Suprapubic skin (tissue), 4 donors: ENCODE results near the gene BLNK. TPM values are rescaled to one million over a fixed set of nuclear protein-coding genes. Genes with fewer than 3 reads are reported as not detected.

Source experiments
- DNase-seq, 2 donors: peaks; one replicate each; pipeline ENCODE4 v3.0.0-alpha.2; 2019; ENCODE audit warnings: low spot score in 2 of 2
- H3K27ac ChIP-seq: fragments of 200-600 bp; sonication (generic); one replicate; pipeline ENCODE4 v1.5.1; 2019
- H3K27me3 ChIP-seq: fragments of 200-600 bp; sonication (generic); one replicate; pipeline ENCODE4 v1.5.1; 2019
- H3K36me3 ChIP-seq: fragments of 200-600 bp; sonication (generic); one replicate; pipeline ENCODE4 v1.5.1; 2019
- H3K4me1 ChIP-seq: fragments of 200-600 bp; sonication (generic); one replicate; pipeline ENCODE4 v1.5.1; 2019
- H3K4me3 ChIP-seq: fragments of 200-600 bp; sonication (generic); one replicate; pipeline ENCODE4 v1.5.1; 2019; ENCODE audit warnings: mild to moderate bottlenecking
- H3K9me3 ChIP-seq: fragments of 200-600 bp; sonication (generic); one replicate; pipeline ENCODE4 v1.5.1; 2019
- CTCF ChIP-seq, 2 donors: fragments of 200-600 bp in 1 of 2; fragments of 450-650 bp in 1 of 2; sonication (generic) in 1 of 2; IDR thresholded peaks; one replicate each; pipeline ENCODE4 v1.5.1; 2016 to 2019; ENCODE audit warnings: antibody characterized with exemption in 2 of 2, mild to moderate bottlenecking in 1 of 2, moderate library complexity in 1 of 2
- EP300 ChIP-seq: sonication (generic); formaldehyde crosslinking; IDR thresholded peaks from one replicate; pipeline ENCODE4 v1.6.1; 2017; ENCODE audit warnings: antibody characterized with exemption
- POLR2A ChIP-seq, 2 donors: fragments of 450-650 bp; IDR thresholded peaks; one replicate each; pipeline ENCODE4 v1.6.1; 2017; ENCODE audit warnings: antibody characterized with exemption in 2 of 2, mild to moderate bottlenecking in 2 of 2, moderate library complexity in 2 of 2
- POLR2AphosphoS5 ChIP-seq, 3 donors: sonication (generic); formaldehyde crosslinking; IDR thresholded peaks; one replicate each; pipeline ENCODE4 v1.6.1; 2017; ENCODE audit warnings: antibody characterized with exemption in 3 of 3
- WGBS: methylation state at CpG from one replicate; pipeline ENCODE4 v1.1.5; 2018; 5-methylcytosine and 5-hydroxymethylcytosine counted together
- total RNA-seq, 4 donors: library from RNA; depleted of rRNA; stranded (reverse); fragments of >200 nt; gene quantifications; one replicate each; pipeline ENCODE4 v1.1.0, GENCODE V29; 2016

The BLNK gene
- total RNA-seq = 1 to 10 TPM; 4.7 to 9.7 (median 5.7) TPM

GRCh38 chr10:96271016-96271815 is at the start of gene BLNK:
Gene BLNK, minus strand, starts transcription at chr10:96271569. Its CDS starts 171 bp downstream, at chr10:96271398.
- H3K36me3 ChIP-seq = no peaks in the 10 kb centered on the region
- H3K4me3 ChIP-seq = peak within 1 kb of the TSS; percentile 23
- peak within 1 kb of the TSS; percentile 63 for H3K27ac ChIP-seq
- TF ChIP-seq POLR2AphosphoS5 (IDR thresholded peaks at IDR 0.05) (no peak), POLR2A (IDR thresholded peaks at IDR 0.05) (no peak), CTCF (IDR thresholded peaks at IDR 0.05) (no peak), EP300 (no peak)
- no peaks in the 10 kb centered on the region for H3K27me3 ChIP-seq
- no peaks in the 10 kb centered on the region for H3K9me3 ChIP-seq
- WGBS = 28% methylated on average over 6 of the region's 6 CpGs
- H3K4me1 ChIP-seq = peaks cover 36% of the 10 kb centered on the region
- peak in 1 of 2 donors; percentile 76 for DNase-seq

- no peaks in the 10 kb centered on the region for H3K36me3 ChIP-seq
- TF ChIP-seq CTCF (IDR thresholded peaks at IDR 0.05) (no peak), POLR2A (IDR thresholded peaks at IDR 0.05) (no peak), POLR2AphosphoS5 (IDR thresholded peaks at IDR 0.05) (no peak), EP300 (no peak)
- no peak for DNase-seq
- H3K9me3 ChIP-seq = no peaks in the 10 kb centered on the region
- no peaks in the 10 kb centered on the region for H3K4me1 ChIP-seq
- peaks cover 28% of the 10 kb centered on the region for H3K27me3 ChIP-seq
- no peak overlapping the region for H3K4me3 ChIP-seq
- WGBS = 24% methylated on average over 3 of the region's 3 CpGs
- H3K27ac ChIP-seq = no peak overlapping the region
These were observed 48.5 kb upstream of the BLNK start for GRCh38 chr10:96319754-96320474.

- Histone ChIP-seq H3K4me1 (no peaks in the 10 kb centered on the region), H3K27me3 (peaks cover 22% of the 10 kb centered on the region), H3K36me3 (no peaks in the 10 kb centered on the region), H3K27ac (no peak overlapping the region), H3K4me3 (no peak overlapping the region), H3K9me3 (no peaks in the 10 kb centered on the region)
- no peak for DNase-seq
- no peak for TF ChIP-seq POLR2AphosphoS5 (IDR thresholded peaks at IDR 0.05)
- TF ChIP-seq EP300 = no peak
- TF ChIP-seq CTCF (IDR thresholded peaks at IDR 0.05) = no peak
- no peak for TF ChIP-seq POLR2A (IDR thresholded peaks at IDR 0.05)
- WGBS = 84% methylated on average over 4 of the region's 4 CpGs
These were observed 45.9 kb upstream of the BLNK start for GRCh38 chr10:96317067-96317833.

GRCh38 chr10:96313344-96313743 is 42.0 kb upstream of the BLNK start:
- no peak for DNase-seq
- H3K27me3 ChIP-seq = peaks cover 16% of the 10 kb centered on the region
- no peaks in the 10 kb centered on the region for H3K36me3 ChIP-seq
- 65% methylated on average over 2 of the region's 2 CpGs for WGBS
- H3K4me3 ChIP-seq = no peak overlapping the region
- TF ChIP-seq POLR2AphosphoS5 (IDR thresholded peaks at IDR 0.05) (no peak), CTCF (IDR thresholded peaks at IDR 0.05) (no peak), POLR2A (IDR thresholded peaks at IDR 0.05) (no peak), EP300 (no peak)
- H3K27ac ChIP-seq = no peak overlapping the region
- no peaks in the 10 kb centered on the region for H3K9me3 ChIP-seq
- no peaks in the 10 kb centered on the region for H3K4me1 ChIP-seq
